ENCODE measurements around the gene ZNF618.

- TF ChIP-seq CTCF (conservative IDR thresholded peaks at IDR 0.05 in 1 of 2, IDR thresholded peaks at IDR 0.05 in 1 of 2; ENCODE audit: extremely low read depth in 1 of 2, insufficient read depth in 1 of 2, low read depth in 1 of 2, low read length in 2 of 2) (no peak), EZH2 (IDR thresholded peaks at IDR 0.05; ENCODE audit: borderline replicate concordance, low read length) (no peak)
Observed at GRCh38 chr9:114086607-114087006, 210.5 kb downstream of the ZNF618 start.

Measured in mammary epithelial cell (primary cell).